OCI-LY3 (cell line): Measurements from ENCODE around the gene SSBP2.

Experiments
- CTCF ChIP-seq: fragments of 200-600, 300-600 bp; sonication (generic); IDR thresholded peaks from 2 replicates; pipeline ENCODE4 v1.5.1; 2014; ENCODE audit warnings: antibody characterized with exemption, low read length, low read depth
- EZH2phosphoT487 ChIP-seq: fragments of 200-600 bp; shearing (Covaris generic); IDR thresholded peaks from 2 replicates; pipeline ENCODE4 v1.6.1; 2018; ENCODE audit warnings: antibody characterized with exemption, mixed run types, low read depth

DNA sequence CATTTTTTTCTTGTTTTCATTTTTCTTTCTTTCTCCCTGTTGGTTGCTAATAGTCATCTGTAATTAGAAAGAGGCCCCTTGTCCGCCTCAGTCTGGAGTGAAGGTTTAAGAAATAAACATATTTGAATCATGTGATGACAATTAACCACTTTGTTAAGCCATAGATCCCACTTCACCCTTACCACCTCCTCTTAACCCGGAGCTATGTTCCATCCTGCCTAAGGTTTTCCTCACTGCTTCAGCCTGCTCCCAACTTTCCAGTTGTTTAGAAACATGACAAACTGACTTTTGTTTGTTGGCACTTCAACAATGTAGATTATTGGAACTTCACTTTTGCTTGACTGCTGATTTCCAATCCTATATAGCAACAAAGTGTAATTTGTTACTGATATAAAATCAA lies 37.4 kb upstream of the SSBP2 start:
- TF ChIP-seq CTCF = no peak
- no peak for TF ChIP-seq EZH2phosphoT487
